GM23338 (cell line): ENCODE data around the gene C4BPB. TPM values are rescaled to one million over a fixed set of nuclear protein-coding genes. Genes with fewer than 3 reads are reported as not detected.

Experiments used
- ATAC-seq: fragments of 200-7000 bp; cut with Tn5 transposase; 3 replicates; pipeline ENCODE4 v1.9.1; 2020
- DNase-seq: peaks from one replicate; pipeline ENCODE4 v3.0.0-alpha.2; 2015; ENCODE audit warnings: low spot score
- H2AFZ ChIP-seq: fragments of 200-600 bp; sonication (generic); 2 replicates; pipeline ENCODE4 v1.8.0; 2016; ENCODE audit warnings: antibody characterized with exemption, mild to moderate bottlenecking, moderate library complexity
- H3F3A ChIP-seq: fragments of 200-600 bp; sonication (generic); replicated peaks from 2 replicates; pipeline ENCODE4 v1.8.0; 2017; ENCODE audit warnings: antibody characterized with exemption, mixed run types, low read depth
- H3K27ac ChIP-seq: fragments of 200-600 bp; sonication (generic); 2 replicates; pipeline ENCODE4 v1.6.1; 2016; ENCODE audit warnings: low read depth
- H3K27me3 ChIP-seq: fragments of 200-600 bp; sonication (generic); 2 replicates; pipeline ENCODE4 v1.8.0; 2016; ENCODE audit warnings: mild to moderate bottlenecking, mixed run types, moderate library complexity; ENCODE audit not compliant: insufficient read depth
- H3K36me3 ChIP-seq: fragments of 200-600 bp; sonication (generic); 2 replicates; pipeline ENCODE4 v1.8.0; 2016; ENCODE audit warnings: mild to moderate bottlenecking; ENCODE audit not compliant: insufficient read depth
- H3K4me1 ChIP-seq: fragments of 200-600 bp; sonication (generic); 2 replicates; pipeline ENCODE4 v1.8.0; 2016; ENCODE audit warnings: mild to moderate bottlenecking, moderate library complexity; ENCODE audit not compliant: insufficient read depth
- H3K4me2 ChIP-seq: fragments of 200-600 bp; sonication (generic); 2 replicates; pipeline ENCODE4 v1.7.1; 2017; ENCODE audit warnings: mixed run types
- H3K4me3 ChIP-seq: fragments of 200-600 bp; sonication (generic); 2 replicates; pipeline ENCODE4 v1.6.1; 2016; ENCODE audit warnings: mixed run types
- H3K79me2 ChIP-seq: fragments of 200-600 bp; sonication (generic); replicated peaks from 2 replicates; pipeline ENCODE4 v1.8.0; 2017; ENCODE audit warnings: mild to moderate bottlenecking; ENCODE audit not compliant: insufficient read depth
- H3K9me2 ChIP-seq: fragments of 200-600 bp; sonication (generic); 2 replicates; pipeline ENCODE4 v1.8.0; 2017; ENCODE audit not compliant: insufficient read depth
- H4K20me1 ChIP-seq: fragments of 200-600 bp; sonication (generic); replicated peaks from 2 replicates; pipeline ENCODE4 v1.8.0; 2017; ENCODE audit warnings: mild to moderate bottlenecking; ENCODE audit not compliant: insufficient read depth
- H3K27ac Mint-ChIP-seq: 2 replicates; pipeline ENCODE4 v1.8.0; 2020; ENCODE audit warnings: inconsistent platforms, mild to moderate bottlenecking, moderate library complexity, mixed read lengths
- H3K27me3 Mint-ChIP-seq: 3 replicates; pipeline ENCODE4 v1.8.0; 2022; ENCODE audit warnings: low read depth, mild to moderate bottlenecking, moderate library complexity, mixed read lengths, inconsistent platforms; ENCODE audit not compliant: insufficient read depth, poor library complexity
- H3K36me3 Mint-ChIP-seq: 3 replicates; pipeline ENCODE4 v1.8.0; 2021; ENCODE audit warnings: low read depth, mild to moderate bottlenecking, inconsistent platforms, moderate library complexity, mixed read lengths
- H3K4me1 Mint-ChIP-seq: 3 replicates; pipeline ENCODE4 v1.8.0; 2020; ENCODE audit warnings: mild to moderate bottlenecking, inconsistent platforms, mixed read lengths
- H3K4me3 Mint-ChIP-seq: 3 replicates; pipeline ENCODE4 v1.8.0; 2021; ENCODE audit warnings: moderate library complexity, mild to moderate bottlenecking, inconsistent platforms, mixed read lengths
- H3K9me3 Mint-ChIP-seq: 3 replicates; pipeline ENCODE4 v1.8.0; 2020; ENCODE audit warnings: moderate library complexity, mild to moderate bottlenecking, inconsistent platforms, mixed read lengths
- CREB1 ChIP-seq: fragments of 250-450 bp; sonication (Bioruptor Pico); IDR thresholded peaks from 2 replicates; pipeline ENCODE4 v1.5.0; 2020; ENCODE audit warnings: low read depth, mild to moderate bottlenecking, moderate library complexity
- CTCF ChIP-seq, 2 experiments: fragments of 200-600 bp in 1 of 2; sonication (generic) in 1 of 2; conservative IDR thresholded peaks; 2 replicates each; pipeline versions ENCODE4 v1.5.1 to v1.6.1; 2016 to 2017; ENCODE audit warnings: antibody characterized with exemption in 2 of 2, low read depth in 2 of 2, mild to moderate bottlenecking in 2 of 2, moderate library complexity in 1 of 2
- NANOG ChIP-seq: IDR thresholded peaks from 2 replicates; pipeline ENCODE4 v1.6.1; 2016; ENCODE audit warnings: antibody characterized with exemption, borderline replicate concordance
- POLR2AphosphoS5 ChIP-seq: IDR thresholded peaks from 2 replicates; pipeline ENCODE4 v1.6.1; 2016; ENCODE audit warnings: antibody characterized with exemption, low read depth
- REST ChIP-seq: IDR thresholded peaks from one replicate; pipeline ENCODE4 v1.6.1; 2018; ENCODE audit warnings: antibody characterized with exemption; ENCODE audit not compliant: unreplicated experiment
- STAT1 ChIP-seq: IDR thresholded peaks from one replicate; pipeline ENCODE4 v1.6.1; 2016; ENCODE audit warnings: antibody characterized with exemption; ENCODE audit not compliant: unreplicated experiment
- ZNF114 ChIP-seq: fragments of 250-450 bp; sonication (Bioruptor Pico); IDR thresholded peaks from 2 replicates; pipeline ENCODE4 v1.5.0; 2020; ENCODE audit warnings: mild to moderate bottlenecking, moderate library complexity
- ZNF331 ChIP-seq: fragments of 250-450 bp; sonication (Bioruptor Pico); IDR thresholded peaks from 2 replicates; pipeline ENCODE4 v1.5.0; 2020; ENCODE audit warnings: low read depth, mild to moderate bottlenecking, moderate library complexity
- polyA plus RNA-seq: library from polyadenylated mRNA; unstranded; fragments of >200 nt; fragmentation: Nextera tagmentation; extraction: Ambion mirVana; gene quantifications from 2 replicates; pipeline ENCODE4 v1.2.1, GENCODE V29; 2016
- total RNA-seq: library from RNA; depleted of rRNA; stranded (reverse); fragments of >200 nt; shearing (Covaris generic); gene quantifications from 2 replicates; pipeline ENCODE4 v1.2.3, GENCODE V29; 2014
- TF ChIP-seq, protein P1 (sequence below): IDR thresholded peaks from 2 replicates; pipeline ENCODE4 v1.6.1; 2016; ENCODE audit warnings: antibody characterized with exemption
- TF ChIP-seq, protein P2 (sequence below): fragments of 250-450 bp; sonication (Bioruptor Pico); IDR thresholded peaks from 2 replicates; pipeline ENCODE4 v1.5.0; 2020; ENCODE audit warnings: mild to moderate bottlenecking, moderate library complexity

Gene C4BPB
- total and polyA plus RNA-seq, 2 experiments from 2014 or later, result not detected

- Histone ChIP-seq H3K4me1 (0 out of 2 replicates have a peak, but pooled peaks cover 6% of the 10 kb centered on the region), H2AFZ (no peak overlapping the region), H3K27ac (no peak overlapping the region), H3K27me3 (no peaks in the 10 kb centered on the region), H3K79me2 (no peaks in the 10 kb centered on the region), H3K4me2 (no peak overlapping the region), H3K9me2 (no peaks in the 10 kb centered on the region), H3K36me3 (no peaks in the 10 kb centered on the region; the same call in 1 of the 2 replicates), H3F3A (no peaks in the 10 kb centered on the region), H4K20me1 (no peaks in the 10 kb centered on the region; the same call in 1 of the 2 replicates), H3K4me3 (no peak overlapping the region)
- no peak overlapping the region for H3K27ac Mint-ChIP-seq
- H3K36me3 Mint-ChIP-seq, result peaks cover 3% of the 10 kb centered on the region; the same call in 1 of the 3 replicates
- TF ChIP-seq, protein P1, sequence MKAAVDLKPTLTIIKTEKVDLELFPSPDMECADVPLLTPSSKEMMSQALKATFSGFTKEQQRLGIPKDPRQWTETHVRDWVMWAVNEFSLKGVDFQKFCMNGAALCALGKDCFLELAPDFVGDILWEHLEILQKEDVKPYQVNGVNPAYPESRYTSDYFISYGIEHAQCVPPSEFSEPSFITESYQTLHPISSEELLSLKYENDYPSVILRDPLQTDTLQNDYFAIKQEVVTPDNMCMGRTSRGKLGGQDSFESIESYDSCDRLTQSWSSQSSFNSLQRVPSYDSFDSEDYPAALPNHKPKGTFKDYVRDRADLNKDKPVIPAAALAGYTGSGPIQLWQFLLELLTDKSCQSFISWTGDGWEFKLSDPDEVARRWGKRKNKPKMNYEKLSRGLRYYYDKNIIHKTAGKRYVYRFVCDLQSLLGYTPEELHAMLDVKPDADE, result no peak
- TF ChIP-seq NANOG (no peak), POLR2AphosphoS5 (no peak), CTCF (conservative IDR thresholded peaks at IDR 0.05; ENCODE audit: low read depth in 2 of 2) (no peak), ZNF114 (no peak), CREB1 (CRISPR knock-in tag) (no peak), ZNF331 (CRISPR knock-in tag) (no peak), REST (no peak), STAT1 (no peak)
- TF ChIP-seq, protein P2, sequence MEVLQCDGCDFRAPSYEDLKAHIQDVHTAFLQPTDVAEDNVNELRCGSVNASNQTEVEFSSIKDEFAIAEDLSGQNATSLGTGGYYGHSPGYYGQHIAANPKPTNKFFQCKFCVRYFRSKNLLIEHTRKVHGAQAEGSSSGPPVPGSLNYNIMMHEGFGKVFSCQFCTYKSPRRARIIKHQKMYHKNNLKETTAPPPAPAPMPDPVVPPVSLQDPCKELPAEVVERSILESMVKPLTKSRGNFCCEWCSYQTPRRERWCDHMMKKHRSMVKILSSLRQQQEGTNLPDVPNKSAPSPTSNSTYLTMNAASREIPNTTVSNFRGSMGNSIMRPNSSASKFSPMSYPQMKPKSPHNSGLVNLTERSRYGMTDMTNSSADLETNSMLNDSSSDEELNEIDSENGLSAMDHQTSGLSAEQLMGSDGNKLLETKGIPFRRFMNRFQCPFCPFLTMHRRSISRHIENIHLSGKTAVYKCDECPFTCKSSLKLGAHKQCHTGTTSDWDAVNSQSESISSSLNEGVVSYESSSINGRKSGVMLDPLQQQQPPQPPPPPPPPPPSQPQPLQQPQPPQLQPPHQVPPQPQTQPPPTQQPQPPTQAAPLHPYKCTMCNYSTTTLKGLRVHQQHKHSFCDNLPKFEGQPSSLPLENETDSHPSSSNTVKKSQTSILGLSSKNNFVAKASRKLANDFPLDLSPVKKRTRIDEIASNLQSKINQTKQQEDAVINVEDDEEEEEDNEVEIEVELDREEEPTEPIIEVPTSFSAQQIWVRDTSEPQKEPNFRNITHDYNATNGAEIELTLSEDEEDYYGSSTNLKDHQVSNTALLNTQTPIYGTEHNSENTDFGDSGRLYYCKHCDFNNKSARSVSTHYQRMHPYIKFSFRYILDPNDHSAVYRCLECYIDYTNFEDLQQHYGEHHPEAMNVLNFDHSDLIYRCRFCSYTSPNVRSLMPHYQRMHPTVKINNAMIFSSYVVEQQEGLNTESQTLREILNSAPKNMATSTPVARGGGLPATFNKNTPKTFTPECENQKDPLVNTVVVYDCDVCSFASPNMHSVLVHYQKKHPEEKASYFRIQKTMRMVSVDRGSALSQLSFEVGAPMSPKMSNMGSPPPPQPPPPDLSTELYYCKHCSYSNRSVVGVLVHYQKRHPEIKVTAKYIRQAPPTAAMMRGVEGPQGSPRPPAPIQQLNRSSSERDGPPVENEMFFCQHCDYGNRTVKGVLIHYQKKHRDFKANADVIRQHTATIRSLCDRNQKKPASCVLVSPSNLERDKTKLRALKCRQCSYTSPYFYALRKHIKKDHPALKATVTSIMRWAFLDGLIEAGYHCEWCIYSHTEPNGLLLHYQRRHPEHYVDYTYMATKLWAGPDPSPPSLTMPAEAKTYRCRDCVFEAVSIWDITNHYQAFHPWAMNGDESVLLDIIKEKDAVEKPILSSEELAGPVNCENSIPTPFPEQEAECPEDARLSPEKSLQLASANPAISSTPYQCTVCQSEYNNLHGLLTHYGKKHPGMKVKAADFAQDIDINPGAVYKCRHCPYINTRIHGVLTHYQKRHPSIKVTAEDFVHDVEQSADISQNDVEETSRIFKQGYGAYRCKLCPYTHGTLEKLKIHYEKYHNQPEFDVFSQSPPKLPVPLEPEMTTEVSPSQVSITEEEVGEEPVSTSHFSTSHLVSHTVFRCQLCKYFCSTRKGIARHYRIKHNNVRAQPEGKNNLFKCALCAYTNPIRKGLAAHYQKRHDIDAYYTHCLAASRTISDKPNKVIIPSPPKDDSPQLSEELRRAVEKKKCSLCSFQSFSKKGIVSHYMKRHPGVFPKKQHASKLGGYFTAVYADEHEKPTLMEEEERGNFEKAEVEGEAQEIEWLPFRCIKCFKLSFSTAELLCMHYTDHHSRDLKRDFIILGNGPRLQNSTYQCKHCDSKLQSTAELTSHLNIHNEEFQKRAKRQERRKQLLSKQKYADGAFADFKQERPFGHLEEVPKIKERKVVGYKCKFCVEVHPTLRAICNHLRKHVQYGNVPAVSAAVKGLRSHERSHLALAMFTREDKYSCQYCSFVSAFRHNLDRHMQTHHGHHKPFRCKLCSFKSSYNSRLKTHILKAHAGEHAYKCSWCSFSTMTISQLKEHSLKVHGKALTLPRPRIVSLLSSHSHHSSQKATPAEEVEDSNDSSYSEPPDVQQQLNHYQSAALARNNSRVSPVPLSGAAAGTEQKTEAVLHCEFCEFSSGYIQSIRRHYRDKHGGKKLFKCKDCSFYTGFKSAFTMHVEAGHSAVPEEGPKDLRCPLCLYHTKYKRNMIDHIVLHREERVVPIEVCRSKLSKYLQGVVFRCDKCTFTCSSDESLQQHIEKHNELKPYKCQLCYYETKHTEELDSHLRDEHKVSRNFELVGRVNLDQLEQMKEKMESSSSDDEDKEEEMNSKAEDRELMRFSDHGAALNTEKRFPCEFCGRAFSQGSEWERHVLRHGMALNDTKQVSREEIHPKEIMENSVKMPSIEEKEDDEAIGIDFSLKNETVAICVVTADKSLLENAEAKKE (CRISPR knock-in tag), result no peak
- DNase-seq, result no peak
- no peak overlapping the region for H3K4me3 Mint-ChIP-seq
- peaks cover 7% of the 10 kb centered on the region for H3K27me3 Mint-ChIP-seq
- no peak for ATAC-seq
- no peaks in the 10 kb centered on the region; the same call in 2 of the 3 replicates for H3K9me3 Mint-ChIP-seq
- peaks cover 25% of the 10 kb centered on the region for H3K4me1 Mint-ChIP-seq
These were observed 32.0 kb upstream of the C4BPB start for GRCh38 chr1:207056673-207057072.
